Activated T-cell treated with anti-CD3 and anti-CD28 coated beads, Interleukin-2, amount 50 U/mL, for 48 hours (primary cell): ENCODE results near the gene ZDHHC11.
A peak's percentile ranks its signal among the peaks of the same experiment; 100 is the strongest.

Experiments
- DNase-seq, 2 experiments: peaks; one replicate each; pipeline ENCODE4 v3.0.0-alpha.2; 2020

Gene ZDHHC11

DNA sequence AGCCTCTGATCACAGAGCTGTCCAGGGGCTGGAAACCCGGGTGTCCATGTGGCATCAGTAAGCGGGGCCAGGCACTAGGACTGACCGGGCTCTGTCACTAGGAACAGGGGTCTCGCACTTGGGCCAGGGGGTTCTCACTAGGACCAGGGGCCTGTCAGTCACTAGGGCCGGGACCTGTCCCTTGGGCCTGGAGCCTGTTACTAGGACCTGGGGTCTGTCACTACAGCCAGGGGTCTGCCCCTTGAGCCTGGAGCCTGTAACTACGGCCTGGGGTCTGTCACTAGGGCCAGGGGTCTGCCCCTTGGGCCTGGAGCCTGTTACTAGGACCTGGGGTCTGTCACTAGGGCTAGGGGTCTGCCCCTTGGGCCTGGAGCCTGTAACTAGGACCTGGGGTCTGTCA is 76.5 kb downstream of the ZDHHC11 start:
- DNase-seq = peak; percentile 18 to 23

GRCh38 chr5:773517-774264 is 77.1 kb downstream of the ZDHHC11 start:
- peak; percentile 14 to 15 for DNase-seq

DNA sequence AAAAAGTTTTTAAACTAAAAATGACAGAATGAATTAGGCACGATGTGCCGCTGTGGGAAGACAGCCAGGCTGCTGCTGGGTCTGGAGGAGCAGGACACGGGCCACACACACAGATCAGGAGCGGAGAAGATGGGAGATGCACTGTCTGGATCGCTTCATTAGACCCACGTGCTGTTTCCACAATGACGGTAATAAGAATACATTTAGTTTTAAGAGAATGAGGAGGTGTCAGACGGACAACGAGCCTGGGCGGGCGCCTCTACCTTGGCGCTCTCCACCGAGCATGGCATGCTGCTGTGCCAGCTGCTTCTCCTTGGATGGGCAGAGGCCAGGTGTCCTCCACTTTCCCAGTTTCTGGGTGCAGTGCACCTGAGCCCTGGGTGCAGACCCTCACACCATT is 77.9 kb downstream of the ZDHHC11 start:
- peak; percentile 12 to 16 for DNase-seq

DNA sequence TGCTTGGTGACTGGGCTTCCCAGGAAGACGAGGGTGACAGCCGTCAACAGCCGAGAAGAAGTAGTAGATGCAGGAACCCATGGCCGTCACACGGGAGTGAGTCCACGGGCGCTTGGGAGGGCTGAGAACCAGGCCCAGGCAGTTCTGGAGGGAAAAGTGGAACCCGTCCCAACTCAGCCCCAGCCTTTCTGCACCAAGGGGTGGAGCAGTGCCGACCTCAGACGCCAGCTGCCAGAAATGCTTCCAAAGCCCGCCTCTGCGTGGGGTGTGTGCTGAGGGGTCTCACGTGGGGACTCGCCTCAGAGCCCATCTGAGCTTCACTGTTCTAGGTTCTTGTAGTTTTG is 78.3 kb downstream of the ZDHHC11 start:
- peak in 1 of 2 experiments; percentile 4 for DNase-seq

GRCh38 chr5:771841-772546 is 78.8 kb downstream of the ZDHHC11 start:
- DNase-seq = peak; percentile 9 to 16

DNA sequence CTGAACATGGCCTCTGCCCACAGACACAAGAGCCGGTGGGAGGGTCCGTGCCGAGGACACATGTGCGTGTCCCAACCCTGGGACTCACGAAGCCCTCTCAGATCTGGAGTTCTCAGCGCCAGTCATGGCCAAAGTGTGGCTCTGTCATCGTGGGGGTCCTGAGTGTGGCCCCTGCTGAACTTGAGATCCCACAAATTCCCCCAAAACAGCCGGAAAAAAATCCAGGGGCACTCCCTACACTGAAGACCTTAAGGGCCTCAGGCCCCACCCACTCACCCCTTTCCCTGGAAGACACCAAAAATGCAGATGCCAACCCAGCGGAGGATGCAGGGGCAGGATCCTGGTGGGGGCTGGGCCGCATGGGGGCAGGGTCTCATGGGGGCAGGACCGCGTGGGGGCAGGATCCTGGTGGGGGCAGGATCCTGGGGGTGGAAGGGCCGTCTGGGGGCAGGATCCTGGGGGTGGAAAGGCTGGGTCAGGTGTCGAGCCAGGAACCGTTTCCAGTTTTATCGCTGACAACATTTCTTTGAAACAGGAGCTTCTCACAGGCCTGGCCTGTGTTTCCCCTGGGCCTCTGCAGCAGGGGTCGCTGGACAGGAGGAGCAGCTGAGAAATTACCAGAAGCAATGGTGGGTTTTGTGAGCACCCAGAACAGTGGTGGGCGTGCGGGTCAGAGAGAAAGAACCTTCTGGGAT is 79.6 kb downstream of the ZDHHC11 start:
- DNase-seq = peak; percentile 10 to 13

- peak; percentile 14 to 15 for DNase-seq
Measured at GRCh38 chr5:770585-770984, 80.2 kb downstream of the ZDHHC11 start.

DNA sequence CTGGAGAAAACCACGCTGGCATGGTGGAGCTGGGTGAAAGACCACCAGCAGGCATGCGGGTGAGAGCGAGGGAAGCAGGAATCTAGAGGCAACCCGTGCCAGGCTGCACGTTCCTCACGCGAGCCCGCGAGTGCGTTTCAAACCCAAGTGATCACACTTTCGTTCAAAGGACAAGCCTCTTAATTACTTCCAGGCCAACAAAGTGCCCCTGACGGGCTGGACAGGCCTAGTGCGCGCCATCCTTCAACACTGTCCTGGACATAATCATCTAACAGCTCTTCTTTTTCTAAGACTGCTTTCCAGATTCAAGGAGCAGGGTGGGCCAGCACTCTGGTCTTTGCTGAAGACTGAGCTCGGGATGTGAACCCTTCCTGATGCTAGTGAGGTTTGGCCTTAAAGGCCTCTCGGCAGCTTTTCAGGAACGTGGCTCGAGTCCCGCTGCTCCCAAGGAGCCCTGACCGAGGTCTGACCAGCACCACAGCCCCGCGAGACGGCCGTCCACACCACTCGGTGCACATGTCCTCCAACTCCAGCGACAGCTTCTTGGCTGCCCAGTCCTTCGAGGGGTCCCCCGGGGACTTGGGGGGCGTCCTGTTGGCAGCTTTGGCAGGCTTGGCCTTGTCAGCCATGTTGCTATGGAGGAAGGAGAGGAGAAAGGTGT is 81.2 kb downstream of the ZDHHC11 start:
- peak; percentile 15 for DNase-seq

GRCh38 chr5:766666-767431 is 83.9 kb downstream of the ZDHHC11 start:
- DNase-seq = peak; percentile 16

DNA sequence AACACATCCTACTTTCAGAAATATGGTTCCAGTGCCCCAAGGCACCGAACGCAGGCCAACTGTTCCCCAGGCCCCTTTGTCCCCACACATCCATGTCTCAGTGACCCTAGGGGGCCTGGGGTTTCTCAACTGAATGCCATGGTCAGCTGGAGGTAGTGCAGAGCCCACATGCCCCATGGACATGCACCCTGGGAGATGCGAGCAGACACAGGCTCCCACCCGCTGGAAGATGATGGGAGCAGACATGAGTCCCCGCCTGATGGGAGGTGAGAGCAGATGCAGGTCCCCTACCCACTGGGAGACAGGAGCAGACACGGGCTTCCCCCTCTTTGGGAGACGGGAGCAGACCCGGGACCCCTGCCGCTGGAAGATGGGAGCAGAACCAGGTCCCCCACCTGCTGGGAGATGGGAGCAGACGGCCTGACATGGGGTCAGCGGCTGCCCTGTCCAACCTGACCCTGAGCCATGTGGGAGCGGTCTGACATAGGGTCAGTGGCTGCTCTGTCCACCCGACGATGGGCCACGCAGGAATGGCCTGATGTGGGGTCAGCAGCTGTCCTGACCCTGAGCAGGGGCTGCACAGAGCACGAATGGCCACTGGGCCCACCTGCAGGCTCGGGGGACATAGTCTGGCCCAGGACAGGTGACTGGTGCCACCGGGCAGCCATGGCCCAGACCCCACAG is 84.7 kb downstream of the ZDHHC11 start:
- DNase-seq = no peak

DNA sequence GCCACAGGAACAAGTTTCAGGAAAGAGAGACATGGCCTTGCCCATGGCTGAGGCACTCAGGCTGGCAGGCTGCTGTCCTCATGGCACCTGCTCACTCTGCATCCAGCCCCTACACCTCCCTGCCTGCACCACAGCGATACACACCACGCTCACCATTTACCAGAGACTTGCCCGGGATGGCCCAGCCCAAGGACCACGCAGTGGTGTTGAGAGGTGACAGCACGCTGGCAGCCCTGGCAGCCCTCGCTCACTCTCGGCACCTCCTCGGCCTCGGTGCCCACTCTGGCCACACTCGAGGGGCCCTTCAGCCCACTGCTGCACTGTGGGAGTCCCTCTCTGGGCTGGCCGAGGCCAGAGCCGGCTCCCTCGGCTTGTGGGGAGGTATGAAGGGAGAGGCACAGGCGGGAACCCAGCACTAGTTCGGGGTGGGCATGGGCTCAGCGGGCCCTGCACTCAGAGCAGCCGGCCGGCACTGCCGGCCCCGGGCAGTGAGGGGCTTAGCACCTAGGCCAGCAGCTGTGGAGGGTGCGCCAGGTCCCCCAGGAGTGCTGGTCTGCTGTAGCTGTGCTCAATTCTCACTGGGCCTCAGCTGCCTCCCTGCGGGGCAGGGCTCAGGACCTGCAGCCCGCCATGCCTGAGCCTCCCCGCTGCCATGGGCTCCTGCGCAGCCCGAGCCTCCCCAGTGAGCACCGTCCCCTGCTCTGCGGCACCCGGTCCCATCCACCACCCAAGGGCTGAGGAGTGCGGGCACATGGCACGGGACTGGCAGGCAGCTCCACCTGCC is 86.6 kb downstream of the ZDHHC11 start:
- no peak for DNase-seq

DNA sequence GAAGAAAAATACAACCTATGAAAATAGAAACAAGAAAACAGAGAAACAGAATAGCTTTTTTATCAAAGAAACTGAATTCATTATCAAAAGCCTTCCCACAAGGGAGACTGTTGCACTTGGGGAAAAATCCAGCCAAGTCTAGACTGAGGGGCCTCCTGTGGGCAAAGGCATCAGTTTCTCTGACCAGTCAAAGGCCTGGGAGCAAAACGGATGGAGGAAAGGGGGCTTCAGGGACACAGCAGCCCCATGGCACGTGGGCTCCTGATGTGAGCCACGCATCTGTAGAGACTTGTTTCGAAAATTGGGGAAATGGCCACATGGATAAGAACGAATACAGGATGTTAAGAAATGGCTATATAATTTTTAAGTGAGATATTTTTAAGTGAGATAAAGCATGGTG is 87.4 kb downstream of the ZDHHC11 start:
- peak in 1 of 2 experiments; percentile 10 for DNase-seq

DNA sequence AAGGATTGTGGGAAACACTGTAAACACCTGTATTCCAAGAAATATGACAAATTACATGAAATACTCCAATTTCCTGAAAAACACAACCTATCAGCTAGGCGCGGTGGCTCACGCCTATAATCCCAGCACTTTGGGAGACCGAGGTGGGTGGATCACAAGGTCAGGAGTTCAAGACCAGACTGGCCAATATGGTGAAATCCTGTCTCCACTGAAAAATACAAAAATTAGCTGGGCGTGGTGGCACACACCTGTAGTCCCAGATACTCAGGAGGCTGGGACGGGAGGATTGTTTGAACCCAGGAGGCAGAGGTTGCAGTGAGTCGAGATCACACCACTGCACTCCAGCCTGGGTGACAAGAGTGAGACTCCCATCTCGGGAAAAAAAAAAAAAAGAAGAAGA is 87.8 kb downstream of the ZDHHC11 start:
- peak in 1 of 2 experiments; percentile 9 for DNase-seq

DNA sequence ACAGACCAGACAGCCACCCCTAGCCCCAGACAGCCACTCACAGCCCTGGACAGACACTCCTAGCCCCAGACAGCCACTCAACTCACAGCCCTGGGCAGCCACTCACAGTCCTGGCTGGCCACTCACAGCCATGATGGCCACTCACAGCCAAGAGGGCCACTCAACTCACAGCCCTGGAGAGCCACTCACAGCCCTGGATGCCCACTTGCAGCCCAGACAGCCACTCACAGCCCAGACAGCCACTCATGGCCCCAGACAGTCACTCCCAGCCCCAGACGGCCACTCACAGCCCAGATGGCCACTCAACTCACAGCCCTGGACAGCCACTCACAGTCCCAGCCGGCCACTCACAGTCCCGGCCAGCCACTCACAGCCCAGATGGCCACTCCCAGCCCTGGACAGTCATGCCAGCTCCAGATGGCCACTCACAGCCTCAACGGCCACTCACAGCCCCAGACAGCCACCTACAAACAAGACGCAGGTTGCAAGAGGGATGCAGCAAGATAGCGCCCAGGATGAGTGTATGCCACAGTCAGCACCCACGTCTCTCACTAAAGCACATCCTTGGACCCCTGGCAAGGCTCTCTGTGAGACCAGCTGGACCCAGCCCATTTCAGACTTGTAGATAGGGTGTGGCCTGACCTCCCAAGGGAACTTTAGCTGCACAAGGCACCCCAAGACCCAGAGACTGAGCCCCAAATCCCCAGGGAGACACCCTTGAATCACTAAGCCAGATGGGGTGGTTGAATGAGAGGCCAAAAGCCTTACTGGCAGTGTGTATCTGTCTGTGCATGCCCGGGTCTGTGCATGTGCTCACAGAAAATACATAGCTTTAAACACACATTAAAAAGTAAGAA is 88.7 kb downstream of the ZDHHC11 start:
- peak; percentile 16 to 18 for DNase-seq

DNA sequence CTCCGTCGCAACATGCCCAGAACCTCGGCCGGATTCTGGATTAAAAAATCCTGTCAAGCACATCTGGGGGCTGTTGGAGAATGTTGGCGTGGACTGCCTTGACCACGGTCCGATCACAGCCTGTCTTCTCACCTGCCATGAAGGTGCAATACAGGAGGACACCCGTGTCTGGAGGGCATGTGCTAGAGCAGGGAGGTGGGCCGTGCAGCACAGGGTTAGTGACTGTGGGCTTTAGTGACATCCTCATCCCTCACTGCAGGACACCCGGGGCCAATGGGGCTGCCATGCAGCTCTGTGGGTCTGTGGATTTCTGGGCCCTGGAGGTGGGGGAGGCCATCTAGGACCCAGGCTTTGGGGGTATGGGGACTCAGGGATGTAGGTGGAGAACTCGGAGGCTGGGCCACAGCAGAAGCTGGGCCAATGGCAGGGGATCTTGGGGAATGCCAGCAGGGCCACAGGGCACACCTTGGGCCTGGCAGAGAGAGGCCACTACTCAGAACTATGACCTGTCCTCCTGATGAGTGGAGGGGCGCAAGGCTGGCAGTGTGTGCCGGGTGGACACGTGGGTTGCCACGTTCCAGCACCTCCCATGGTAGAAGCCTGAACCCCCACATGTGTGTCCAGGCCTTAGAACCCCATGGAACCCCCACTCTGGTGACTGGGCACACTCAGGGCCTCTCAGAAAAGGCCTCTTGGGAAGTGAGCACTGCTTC is 89.6 kb downstream of the ZDHHC11 start:
- peak; percentile 19 for DNase-seq

- DNase-seq = peak in 1 of 2 experiments; percentile 15
Measured at GRCh38 chr5:760363-761058, 90.3 kb downstream of the ZDHHC11 start.

GRCh38 chr5:759781-760362 is 90.9 kb downstream of the ZDHHC11 start:
- DNase-seq = peak; percentile 16 to 19

- peak; percentile 46 to 51 for DNase-seq
Measured at GRCh38 chr5:759111-759751, 91.6 kb downstream of the ZDHHC11 start.
